ENCODE results near the gene TAP1. TPM values are rescaled to one million over a fixed set of nuclear protein-coding genes. Genes with fewer than 3 reads are reported as not detected.
A peak's percentile ranks its signal among the peaks of the same experiment; 100 is the strongest.

TAP1 gene, protein sequence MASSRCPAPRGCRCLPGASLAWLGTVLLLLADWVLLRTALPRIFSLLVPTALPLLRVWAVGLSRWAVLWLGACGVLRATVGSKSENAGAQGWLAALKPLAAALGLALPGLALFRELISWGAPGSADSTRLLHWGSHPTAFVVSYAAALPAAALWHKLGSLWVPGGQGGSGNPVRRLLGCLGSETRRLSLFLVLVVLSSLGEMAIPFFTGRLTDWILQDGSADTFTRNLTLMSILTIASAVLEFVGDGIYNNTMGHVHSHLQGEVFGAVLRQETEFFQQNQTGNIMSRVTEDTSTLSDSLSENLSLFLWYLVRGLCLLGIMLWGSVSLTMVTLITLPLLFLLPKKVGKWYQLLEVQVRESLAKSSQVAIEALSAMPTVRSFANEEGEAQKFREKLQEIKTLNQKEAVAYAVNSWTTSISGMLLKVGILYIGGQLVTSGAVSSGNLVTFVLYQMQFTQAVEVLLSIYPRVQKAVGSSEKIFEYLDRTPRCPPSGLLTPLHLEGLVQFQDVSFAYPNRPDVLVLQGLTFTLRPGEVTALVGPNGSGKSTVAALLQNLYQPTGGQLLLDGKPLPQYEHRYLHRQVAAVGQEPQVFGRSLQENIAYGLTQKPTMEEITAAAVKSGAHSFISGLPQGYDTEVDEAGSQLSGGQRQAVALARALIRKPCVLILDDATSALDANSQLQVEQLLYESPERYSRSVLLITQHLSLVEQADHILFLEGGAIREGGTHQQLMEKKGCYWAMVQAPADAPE
- total RNA-seq, result 100 to 1,000 TPM; 396 to 441 TPM

- Mint-ChIP-seq H3K36me3 (ENCODE audit: low read depth) (peaks cover 84% of the 10 kb centered on the region), H3K27ac (peak within 1 kb of the TSS; percentile 100), H3K4me1 (peaks cover 62% of the 10 kb centered on the region), H3K27me3 (no peaks in the 10 kb centered on the region), H3K4me3 (peak within 1 kb of the TSS; percentile 98), H3K9me3 (no peaks in the 10 kb centered on the region)
- ChIA-PET POLR2A (interaction anchor here (0.5 to 2.9 kb wide), 9 partner anchors 9 to 120 kb away, joined by 3 to 54 read pairs (median 4); partner anchors contain the start of genes PSMB8 and TAP2), CTCF (interaction anchor here (0.7 to 8.0 kb wide), 12 partner anchors 10 to 394 kb away, joined by 3 to 171 read pairs (median 6); partner anchors contain the start of genes HLA-DMA, PSMB8 and TAP2)
- DNase-seq, result peak; percentile 97
Observed at GRCh38 chr6:32853541-32854375, at the start of gene TAP1, which contains the start of gene PSMB9. Gene TAP1 (minus strand): TSS chr6:32853704. CDS start chr6:32853636, 68 bp downstream. Gene PSMB9 (plus strand): TSS chr6:32854192. CDS start chr6:32854230, 38 bp downstream.

DNA sequence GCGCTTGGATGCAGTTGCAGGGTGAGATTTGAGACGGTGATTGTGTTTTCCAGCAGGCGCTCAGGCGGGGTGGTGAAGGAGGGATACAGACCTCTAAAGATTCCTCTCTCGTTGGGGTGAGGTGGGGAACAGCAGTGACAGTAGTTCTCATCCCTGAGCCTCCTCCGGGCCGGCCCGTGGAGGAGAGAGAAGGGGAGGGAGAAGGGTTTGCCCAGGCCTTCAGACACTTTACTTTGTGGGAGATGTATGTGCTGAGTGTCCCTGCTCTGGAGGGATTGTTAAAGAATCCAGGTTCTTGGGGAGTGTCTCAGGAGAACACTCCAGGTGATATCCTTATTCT is 41.5 kb upstream of the TAP1 start:
- CTCF ChIA-PET, result interaction anchor here (0.6 to 2.0 kb wide), 10 partner anchors 9 to 456 kb away, joined by 3 to 11 read pairs (median 7); partner anchors contain the start of genes HLA-DMA and TAP2
- Mint-ChIP-seq H3K4me3 (peak overlapping the region; percentile 100), H3K27ac (peak overlapping the region; percentile 96), H3K4me1 (peaks cover 38% of the 10 kb centered on the region), H3K27me3 (peaks cover 10% of the 10 kb centered on the region), H3K36me3 (ENCODE audit: low read depth) (peaks cover 10% of the 10 kb centered on the region), H3K9me3 (no peaks in the 10 kb centered on the region)
- no peak for DNase-seq
- POLR2A ChIA-PET, result interaction anchor here (1.9 kb wide), 1 partner anchor 76 kb away, joined by 11 read pairs; no protein-coding TSS in a partner anchor

- ChIA-PET CTCF (interaction anchor here (0.6 to 2.0 kb wide), 13 partner anchors 8 to 457 kb away, joined by 3 to 11 read pairs (median 4); partner anchors contain the start of genes HLA-DMA and TAP2), POLR2A (interaction anchor here (1.9 kb wide), 1 partner anchor 77 kb away, joined by 11 read pairs; no protein-coding TSS in a partner anchor)
- Mint-ChIP-seq H3K36me3 (ENCODE audit: low read depth) (peaks cover 10% of the 10 kb centered on the region), H3K4me1 (peaks cover 38% of the 10 kb centered on the region), H3K9me3 (no peaks in the 10 kb centered on the region), H3K27ac (peak overlapping the region; percentile 96), H3K4me3 (peak overlapping the region; percentile 100), H3K27me3 (peaks cover 15% of the 10 kb centered on the region)
- DNase-seq, result peak; percentile 93
Observed at GRCh38 chr6:32894085-32895005, 40.8 kb upstream of the TAP1 start.

- CTCF ChIA-PET, result no interaction called here
- H3K27me3 Mint-ChIP-seq, result peaks cover 19% of the 10 kb centered on the region
- no peak overlapping the region for H3K4me3 Mint-ChIP-seq
- no peak for DNase-seq
- H3K36me3 Mint-ChIP-seq (ENCODE audit: low read depth), result peaks cover 3% of the 10 kb centered on the region
- POLR2A ChIA-PET, result no interaction called here
- no peaks in the 10 kb centered on the region for H3K9me3 Mint-ChIP-seq
- H3K27ac Mint-ChIP-seq, result no peak overlapping the region
- peaks cover 18% of the 10 kb centered on the region for H3K4me1 Mint-ChIP-seq
Observed at GRCh38 chr6:32890831-32891230, 37.3 kb upstream of the TAP1 start.

- Mint-ChIP-seq H3K9me3 (no peaks in the 10 kb centered on the region), H3K27ac (no peak overlapping the region), H3K4me1 (peaks cover 13% of the 10 kb centered on the region), H3K27me3 (peaks cover 19% of the 10 kb centered on the region), H3K4me3 (no peak overlapping the region), H3K36me3 (ENCODE audit: low read depth) (no peaks in the 10 kb centered on the region)
- POLR2A ChIA-PET, result no interaction called here
- DNase-seq, result no peak
- CTCF ChIA-PET, result interaction anchor here (0.9 kb wide), 1 partner anchor 95 kb away, joined by 5 read pairs; no protein-coding TSS in a partner anchor
Observed at GRCh38 chr6:32889533-32889932, 36.0 kb upstream of the TAP1 start.

- POLR2A ChIA-PET, result no interaction called here
Observed at GRCh38 chr6:32888576-32888975, 35.1 kb upstream of the TAP1 start.

GRCh38 chr6:32887616-32888015 is 34.1 kb upstream of the TAP1 start:
- ChIA-PET CTCF (interaction anchor here (0.6 kb wide), 1 partner anchor 70 kb away, joined by 3 read pairs; no protein-coding TSS in a partner anchor), POLR2A (no interaction called here)
- Mint-ChIP-seq H3K4me3 (no peak overlapping the region), H3K4me1 (peaks cover 4% of the 10 kb centered on the region), H3K27me3 (peaks cover 20% of the 10 kb centered on the region), H3K27ac (no peak overlapping the region), H3K9me3 (no peaks in the 10 kb centered on the region), H3K36me3 (ENCODE audit: low read depth) (no peaks in the 10 kb centered on the region)
- DNase-seq, result no peak

More at GRCh38 chr6:32888576-32888975, 35.1 kb upstream of the TAP1 start:
- peaks cover 7% of the 10 kb centered on the region for H3K4me1 Mint-ChIP-seq
- peaks cover 21% of the 10 kb centered on the region for H3K27me3 Mint-ChIP-seq
- no peak overlapping the region for H3K4me3 Mint-ChIP-seq
- CTCF ChIA-PET, result no interaction called here
- no peak for DNase-seq
- no peak overlapping the region for H3K27ac Mint-ChIP-seq
- H3K36me3 Mint-ChIP-seq (ENCODE audit: low read depth), result no peaks in the 10 kb centered on the region
- H3K9me3 Mint-ChIP-seq, result no peaks in the 10 kb centered on the region

GRCh38 chr6:32886681-32887383 is 33.3 kb upstream of the TAP1 start:
- ChIA-PET CTCF (interaction anchor here (0.6 to 2.0 kb wide), 6 partner anchors 48 to 98 kb away, joined by 3 to 11 read pairs (median 5); partner anchors contain the start of gene TAP2), POLR2A (no interaction called here)
- H3K36me3 Mint-ChIP-seq (ENCODE audit: low read depth), result no peaks in the 10 kb centered on the region
- no peak overlapping the region for H3K4me3 Mint-ChIP-seq
- peaks cover 19% of the 10 kb centered on the region for H3K27me3 Mint-ChIP-seq
- no peak overlapping the region for H3K27ac Mint-ChIP-seq
- no peak for DNase-seq
- peaks cover 4% of the 10 kb centered on the region for H3K4me1 Mint-ChIP-seq
- no peaks in the 10 kb centered on the region for H3K9me3 Mint-ChIP-seq

DNA sequence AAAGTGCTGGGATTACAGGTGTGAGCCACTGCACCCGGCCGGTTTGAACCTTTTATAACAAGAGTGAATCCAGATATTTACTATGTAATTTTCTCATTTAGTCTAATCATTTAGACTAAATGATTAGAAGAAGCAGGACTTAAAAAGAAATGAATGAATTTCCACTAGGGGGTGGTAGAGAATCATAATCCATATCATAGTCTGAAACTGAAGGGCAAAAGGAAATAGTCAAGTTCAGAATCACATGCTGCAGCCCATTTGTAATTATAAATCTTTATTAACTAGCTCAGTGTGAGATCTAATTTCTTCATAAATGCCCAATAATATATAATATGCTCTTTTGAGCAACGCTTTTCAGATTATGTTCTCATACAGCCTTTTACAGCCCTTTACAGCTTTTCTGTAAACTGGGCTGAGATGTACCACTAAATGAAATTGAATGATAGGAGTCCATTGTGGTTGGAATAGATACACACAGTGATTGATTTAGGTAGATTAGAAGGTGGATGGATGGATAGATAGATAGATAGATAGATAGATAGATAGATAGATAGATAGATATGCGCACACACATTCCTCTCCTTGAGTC is 32.3 kb upstream of the TAP1 start:
- Mint-ChIP-seq H3K36me3 (ENCODE audit: low read depth) (peaks cover under 1% of the 10 kb centered on the region), H3K4me1 (peaks cover 4% of the 10 kb centered on the region), H3K27ac (no peak overlapping the region), H3K27me3 (peaks cover 14% of the 10 kb centered on the region), H3K9me3 (no peaks in the 10 kb centered on the region), H3K4me3 (no peak overlapping the region)
- POLR2A ChIA-PET, result no interaction called here
- CTCF ChIA-PET, result interaction anchor here (0.5 to 2.0 kb wide), 8 partner anchors 9 to 99 kb away, joined by 3 to 11 read pairs (median 4); partner anchors contain the start of gene TAP2
- no peak for DNase-seq

DNA sequence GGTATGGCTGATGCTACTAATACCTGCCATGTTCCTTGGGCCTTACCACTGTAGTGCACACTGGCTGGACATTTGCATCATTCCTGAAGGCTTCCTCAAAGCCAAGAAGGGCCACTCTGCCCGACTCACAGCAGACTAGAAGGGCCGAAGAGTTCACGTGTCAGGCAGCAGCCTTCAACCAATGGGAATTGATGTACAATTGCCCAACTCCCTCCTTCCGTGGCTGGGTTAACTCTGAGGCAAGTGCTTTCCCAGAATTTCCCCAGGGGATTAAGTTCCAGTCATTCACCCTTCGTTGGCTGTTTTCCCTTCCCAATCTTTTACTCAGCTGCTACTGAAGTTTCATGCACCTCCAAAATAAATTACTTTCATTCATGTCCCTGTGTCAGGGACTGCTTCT is 30.3 kb upstream of the TAP1 start:
- peaks cover 4% of the 10 kb centered on the region for H3K27me3 Mint-ChIP-seq
- ChIA-PET POLR2A (no interaction called here), CTCF (no interaction called here)
- H3K9me3 Mint-ChIP-seq, result no peaks in the 10 kb centered on the region
- peaks cover 14% of the 10 kb centered on the region for H3K36me3 Mint-ChIP-seq (ENCODE audit: low read depth)
- peaks cover 4% of the 10 kb centered on the region for H3K4me1 Mint-ChIP-seq
- DNase-seq, result no peak
- no peak overlapping the region for H3K27ac Mint-ChIP-seq
- no peak overlapping the region for H3K4me3 Mint-ChIP-seq
